Endothelial cell of umbilical vein (primary cell): ENCODE measurements around the gene AMH.

ENCODE experiments used
- EZH2 ChIP-seq: IDR thresholded peaks from 2 replicates; pipeline ENCODE4 v1.6.1; 2012; ENCODE audit warnings: borderline replicate concordance, low read depth, mild to moderate bottlenecking, moderate library complexity, low read length, inconsistent platforms; ENCODE audit not compliant: severe bottlenecking
- FOS ChIP-seq: IDR thresholded peaks from 2 replicates; pipeline ENCODE4 v1.6.1; 2011; ENCODE audit warnings: mild to moderate bottlenecking, low read length, moderate library complexity, borderline replicate concordance; ENCODE audit not compliant: insufficient read depth
- GATA2 ChIP-seq: IDR thresholded peaks from 2 replicates; pipeline ENCODE4 v1.7.0; 2011; ENCODE audit warnings: low read depth, mild to moderate bottlenecking, moderate library complexity, mixed read lengths, low read length; ENCODE audit not compliant: insufficient read length, insufficient read depth
- JUN ChIP-seq: IDR thresholded peaks from 2 replicates; pipeline ENCODE4 v1.6.1; 2011; ENCODE audit warnings: borderline replicate concordance, low read depth; ENCODE audit not compliant: insufficient read length, insufficient read depth
- MAX ChIP-seq: IDR thresholded peaks from 2 replicates; pipeline ENCODE4 v1.6.1; 2011; ENCODE audit not compliant: insufficient read depth, insufficient read length
- MYC ChIP-seq: IDR thresholded peaks from one replicate; pipeline ENCODE4 v1.6.1; 2011; ENCODE audit warnings: mild to moderate bottlenecking, low read depth, low read length
- POLR2A ChIP-seq: IDR thresholded peaks from 2 replicates; pipeline ENCODE4 v1.6.1; 2012; ENCODE audit warnings: low read depth, mild to moderate bottlenecking, control low read depth, low read length
- POLR2AphosphoS5 ChIP-seq: IDR thresholded peaks from 2 replicates; pipeline ENCODE4 v1.6.1; 2012; ENCODE audit warnings: low read depth, mild to moderate bottlenecking, control low read depth, low read length, moderate library complexity; ENCODE audit not compliant: insufficient read depth
- TF ChIP-seq, protein P1 (sequence below), 2 donors: IDR thresholded peaks; 1 replicate in 1 of 2; 2 replicates in 1 of 2; pipeline ENCODE4 v1.5.1; 2011; ENCODE audit warnings: low read length in 2 of 2, mild to moderate bottlenecking in 2 of 2, moderate library complexity in 2 of 2, control low read depth in 1 of 2, inconsistent platforms in 1 of 2, low read depth in 1 of 2; ENCODE audit not compliant: insufficient read depth in 1 of 2; ENCODE audit errors: extremely low read depth in 1 of 2

GRCh38 chr19:2225415-2226050 lies 23.6 kb upstream of the AMH start:
- TF ChIP-seq EZH2 (no peak), MAX (no peak), POLR2AphosphoS5 (no peak), POLR2A (no peak), GATA2 (no peak), JUN (no peak), FOS (no peak), MYC (no peak)
- TF ChIP-seq, protein P1, sequence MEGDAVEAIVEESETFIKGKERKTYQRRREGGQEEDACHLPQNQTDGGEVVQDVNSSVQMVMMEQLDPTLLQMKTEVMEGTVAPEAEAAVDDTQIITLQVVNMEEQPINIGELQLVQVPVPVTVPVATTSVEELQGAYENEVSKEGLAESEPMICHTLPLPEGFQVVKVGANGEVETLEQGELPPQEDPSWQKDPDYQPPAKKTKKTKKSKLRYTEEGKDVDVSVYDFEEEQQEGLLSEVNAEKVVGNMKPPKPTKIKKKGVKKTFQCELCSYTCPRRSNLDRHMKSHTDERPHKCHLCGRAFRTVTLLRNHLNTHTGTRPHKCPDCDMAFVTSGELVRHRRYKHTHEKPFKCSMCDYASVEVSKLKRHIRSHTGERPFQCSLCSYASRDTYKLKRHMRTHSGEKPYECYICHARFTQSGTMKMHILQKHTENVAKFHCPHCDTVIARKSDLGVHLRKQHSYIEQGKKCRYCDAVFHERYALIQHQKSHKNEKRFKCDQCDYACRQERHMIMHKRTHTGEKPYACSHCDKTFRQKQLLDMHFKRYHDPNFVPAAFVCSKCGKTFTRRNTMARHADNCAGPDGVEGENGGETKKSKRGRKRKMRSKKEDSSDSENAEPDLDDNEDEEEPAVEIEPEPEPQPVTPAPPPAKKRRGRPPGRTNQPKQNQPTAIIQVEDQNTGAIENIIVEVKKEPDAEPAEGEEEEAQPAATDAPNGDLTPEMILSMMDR (IDR thresholded peaks at IDR 0.05; ENCODE audit: extremely low read depth in 1 of 2, insufficient read depth in 1 of 2, low read depth in 1 of 2, low read length in 2 of 2): no peak
